H9 (cell line): Measurements from ENCODE around the gene YPEL4. TPM values are rescaled to one million over a fixed set of nuclear protein-coding genes. Genes with fewer than 3 reads are reported as not detected.
A peak's percentile ranks its signal among the peaks of the same experiment; 100 is the strongest.

Experiments
- DNase-seq: peaks from one replicate; pipeline ENCODE4 v3.0.0-alpha.2; 2017
- H2AFZ ChIP-seq: one replicate; pipeline ENCODE4 v1.6.1; 2013; ENCODE audit warnings: mild to moderate bottlenecking, low read length, control low read depth, moderate library complexity
- H2AK5ac ChIP-seq: 2 replicates; pipeline ENCODE4 v1.6.1; 2013; ENCODE audit warnings: low read length, control low read depth, mixed read lengths; ENCODE audit not compliant: insufficient read length
- H2BK120ac ChIP-seq: one replicate; pipeline ENCODE4 v1.6.1; 2013; ENCODE audit warnings: low read depth, mild to moderate bottlenecking, low read length, control low read depth, inconsistent platforms; ENCODE audit not compliant: poor library complexity, severe bottlenecking
- H2BK12ac ChIP-seq: 2 replicates; pipeline ENCODE4 v1.6.1; 2013; ENCODE audit warnings: low read length, control low read depth, mixed read lengths, low read depth; ENCODE audit not compliant: insufficient read length
- H2BK15ac ChIP-seq: 2 replicates; pipeline ENCODE4 v1.6.1; 2013; ENCODE audit warnings: low read depth, low read length, control low read depth
- H2BK20ac ChIP-seq: one replicate; pipeline ENCODE4 v1.6.1; 2013; ENCODE audit warnings: low read depth, mild to moderate bottlenecking, low read length, control low read depth, inconsistent platforms; ENCODE audit not compliant: poor library complexity, severe bottlenecking
- H2BK5ac ChIP-seq: 2 replicates; pipeline ENCODE4 v1.6.1; 2013; ENCODE audit warnings: low read length, control low read depth, mixed read lengths; ENCODE audit not compliant: insufficient read length
- H3K14ac ChIP-seq: 2 replicates; pipeline ENCODE4 v1.6.1; 2013; ENCODE audit warnings: low read length, control low read depth; ENCODE audit not compliant: insufficient read depth
- H3K18ac ChIP-seq: 2 replicates; pipeline ENCODE4 v1.6.1; 2013; ENCODE audit warnings: low read depth, mild to moderate bottlenecking, mixed read lengths, low read length, control low read depth; ENCODE audit not compliant: insufficient read length
- H3K23ac ChIP-seq: 2 replicates; pipeline ENCODE4 v1.6.1; 2013; ENCODE audit warnings: low read length, control low read depth, mixed read lengths, low read depth; ENCODE audit not compliant: insufficient read length
- H3K23me2 ChIP-seq: 2 replicates; pipeline ENCODE4 v1.6.1; 2013; ENCODE audit warnings: low read depth, mild to moderate bottlenecking, mixed read lengths, low read length, control low read depth; ENCODE audit not compliant: insufficient read length, poor library complexity, severe bottlenecking
- H3K27ac ChIP-seq: 2 replicates; pipeline ENCODE4 v1.5.1; 2013; ENCODE audit warnings: low read length, control low read depth, mixed read lengths, low read depth; ENCODE audit not compliant: insufficient read length
- H3K27me3 ChIP-seq: 2 replicates; pipeline ENCODE4 v1.6.1; 2013; ENCODE audit warnings: low read length, control low read depth, inconsistent platforms; ENCODE audit not compliant: insufficient read depth
- H3K4ac ChIP-seq: 2 replicates; pipeline ENCODE4 v1.6.1; 2013; ENCODE audit warnings: low read depth, mild to moderate bottlenecking, control low read depth, inconsistent platforms, low read length, moderate library complexity
- H3K4me1 ChIP-seq: 2 replicates; pipeline ENCODE4 v1.6.1; 2013; ENCODE audit warnings: low read length, control low read depth, inconsistent platforms; ENCODE audit not compliant: insufficient read depth
- H3K4me2 ChIP-seq: 2 replicates; pipeline ENCODE4 v1.6.1; 2013; ENCODE audit warnings: low read length, control low read depth, mixed read lengths; ENCODE audit not compliant: insufficient read length, insufficient read depth
- H3K56ac ChIP-seq: 2 replicates; pipeline ENCODE4 v1.6.1; 2013; ENCODE audit warnings: low read depth, mild to moderate bottlenecking, mixed read lengths, low read length, control low read depth; ENCODE audit not compliant: insufficient read length
- H3K79me1 ChIP-seq: 2 replicates; pipeline ENCODE4 v1.6.1; 2013; ENCODE audit warnings: low read depth, mild to moderate bottlenecking, moderate library complexity, low read length, control low read depth, inconsistent platforms; ENCODE audit not compliant: insufficient read depth, poor library complexity, severe bottlenecking
- H3K79me2 ChIP-seq: 2 replicates; pipeline ENCODE4 v1.6.1; 2013; ENCODE audit warnings: low read length, control low read depth, inconsistent platforms; ENCODE audit not compliant: insufficient read depth
- H3K9ac ChIP-seq: 2 replicates; pipeline ENCODE4 v1.6.1; 2013; ENCODE audit warnings: low read length, control low read depth, mixed read lengths; ENCODE audit not compliant: insufficient read length; ENCODE audit errors: extremely low read depth
- H3K9me3 ChIP-seq: one replicate; pipeline ENCODE4 v1.6.1; 2013; ENCODE audit warnings: low read depth, low read length, inconsistent platforms; ENCODE audit not compliant: control insufficient read depth
- H3T11ph ChIP-seq: one replicate; pipeline ENCODE4 v1.6.1; 2013; ENCODE audit warnings: mild to moderate bottlenecking, low read length, control low read depth, inconsistent platforms
- H4K20me1 ChIP-seq: one replicate; pipeline ENCODE4 v1.6.1; 2013; ENCODE audit not compliant: control insufficient read depth, insufficient read length, insufficient read depth
- H4K5ac ChIP-seq: 2 replicates; pipeline ENCODE4 v1.6.1; 2013; ENCODE audit warnings: low read depth, mild to moderate bottlenecking, mixed read lengths, low read length, control low read depth; ENCODE audit not compliant: insufficient read length
- H4K8ac ChIP-seq: replicated peaks from 2 replicates; pipeline ENCODE4 v1.6.1; 2013; ENCODE audit warnings: low read length, control low read depth, mixed read lengths, low read depth; ENCODE audit not compliant: insufficient read length
- H4K91ac ChIP-seq: 2 replicates; pipeline ENCODE4 v1.6.1; 2013; ENCODE audit warnings: low read depth, mild to moderate bottlenecking, moderate library complexity, mixed read lengths, low read length, control low read depth; ENCODE audit not compliant: insufficient read length
- H3K27ac Mint-ChIP-seq, 3 experiments: 2 replicates in 2 of 3; 3 replicates in 1 of 3; pipeline ENCODE4 v1.8.0; 2020 to 2021; ENCODE audit warnings: mixed read lengths in 3 of 3, mild to moderate bottlenecking in 1 of 3, moderate library complexity in 1 of 3
- H3K27me3 Mint-ChIP-seq: 2 replicates; pipeline ENCODE4 v1.8.0; 2021; ENCODE audit warnings: low read depth, mild to moderate bottlenecking, moderate library complexity, mixed read lengths
- H3K36me3 Mint-ChIP-seq, 3 experiments: 2 replicates in 2 of 3; 3 replicates in 1 of 3; pipeline ENCODE4 v1.8.0; 2020 to 2021; ENCODE audit warnings: low read depth in 3 of 3, mixed read lengths in 3 of 3; ENCODE audit not compliant: insufficient read depth in 1 of 3
- H3K4me1 Mint-ChIP-seq, 2 experiments: 2 replicates each; pipeline ENCODE4 v1.8.0; 2020; ENCODE audit warnings: mixed read lengths in 2 of 2
- H3K4me3 Mint-ChIP-seq, 2 experiments: 2 replicates in 1 of 2; 3 replicates in 1 of 2; pipeline ENCODE4 v1.8.0; 2020 to 2021; ENCODE audit warnings: mild to moderate bottlenecking in 2 of 2, mixed read lengths in 2 of 2, moderate library complexity in 1 of 2
- H3K9me3 Mint-ChIP-seq, 2 experiments: 2 replicates in 1 of 2; 3 replicates in 1 of 2; pipeline ENCODE4 v1.8.0; 2020; ENCODE audit warnings: mild to moderate bottlenecking in 2 of 2, mixed read lengths in 2 of 2, moderate library complexity in 1 of 2
- CTCF ChIP-seq: fragments of 200-600 bp; sonication (generic); conservative IDR thresholded peaks from 3 replicates; pipeline ENCODE4 v1.8.0; 2021; ENCODE audit warnings: antibody characterized with exemption, mild to moderate bottlenecking
- WGBS: extraction: QIAGEN DNeasy Blood & Tissue Kit; methylation state at CpG from one replicate; pipeline ENCODE4 v1.1.7; 2013; ENCODE audit warnings: missing lambda C conversion rate, low lambda C conversion rate, mixed read lengths; ENCODE audit not compliant: insufficient read length; ENCODE audit errors: extremely low coverage; 5-methylcytosine and 5-hydroxymethylcytosine counted together
- total RNA-seq: library from RNA; stranded (reverse); gene quantifications from 2 replicates; pipeline ENCODE4 v1.2.1, GENCODE V29; 2021

Gene YPEL4
- total RNA-seq, 1 experiment from 2014 or later = 0.13 TPM

- H3K4me1 Mint-ChIP-seq = peaks cover 41 to 52% of the 10 kb centered on the region in 2 experiments
- H3K27ac Mint-ChIP-seq = peak overlapping the region; percentile 98 to 100 (median 100)
- H2BK20ac ChIP-seq = no peak overlapping the region
- H4K8ac ChIP-seq = no peak overlapping the region
- H2AK5ac ChIP-seq = peak overlapping the region; percentile 98
- H3K79me2 ChIP-seq = peaks cover 7% of the 10 kb centered on the region; the same call in 1 of the 2 replicates
- peaks cover 6 to 10% of the 10 kb centered on the region in 2 experiments; a peak in 4 of 5 replicates for H3K9me3 Mint-ChIP-seq
- WGBS = no CpG with 5 or more reads among the region's 47 CpGs
- TF ChIP-seq CTCF = no peak
- peak overlapping the region; percentile 96 for H2BK120ac ChIP-seq
- peaks cover 31 to 44% (median 38%) of the 10 kb centered on the region in 3 experiments for H3K36me3 Mint-ChIP-seq
- H2BK5ac ChIP-seq = peak overlapping the region; percentile 99
- peak overlapping the region; percentile 100 for H3K18ac ChIP-seq
- H3K23me2 ChIP-seq = peaks cover 11% of the 10 kb centered on the region
- peaks cover 8% of the 10 kb centered on the region; the same call in 1 of the 2 replicates for H3K4me1 ChIP-seq
- peak overlapping the region; percentile 62 for H3T11ph ChIP-seq
- peak overlapping the region; percentile 99 for H3K14ac ChIP-seq
- peaks cover 2% of the 10 kb centered on the region for H4K20me1 ChIP-seq
- H3K79me1 ChIP-seq = no peaks in the 10 kb centered on the region
- H3K9ac ChIP-seq = peak overlapping the region; percentile 99
- peaks cover 9% of the 10 kb centered on the region for H3K27me3 Mint-ChIP-seq
- H3K23ac ChIP-seq = no peak overlapping the region
- H4K5ac ChIP-seq = peak overlapping the region; percentile 98
- no peaks in the 10 kb centered on the region for H3K27me3 ChIP-seq
- peak overlapping the region; percentile 59 for H3K4me2 ChIP-seq
- peak; percentile 95 for DNase-seq
- no peaks in the 10 kb centered on the region for H3K9me3 ChIP-seq
- H3K56ac ChIP-seq = peak overlapping the region; percentile 54
- peak overlapping the region; percentile 94 to 100 for H3K4me3 Mint-ChIP-seq
- peak overlapping the region; percentile 91 for H2BK12ac ChIP-seq
- peak overlapping the region; percentile 99 for H4K91ac ChIP-seq
- H2AFZ ChIP-seq = no peak overlapping the region
- H2BK15ac ChIP-seq = no peak overlapping the region; the same call in 1 of the 2 replicates
- H3K27ac ChIP-seq = peak overlapping the region; percentile 85
- H3K4ac ChIP-seq = peak overlapping the region; percentile 95; the same call in 1 of the 2 replicates
Measured at GRCh38 chr11:57638005-57638781, 11.5 kb downstream of the YPEL4 start.
